Parathyroid adenoma (tissue), 2 donors: ENCODE measurements around the gene TTLL4.
"Not testable (repeated sequence)": the region's sequence is repeated elsewhere in the genome, so short reads cannot be mapped to it uniquely, and the experiment has no call there.

Source experiments
- H2AFZ ChIP-seq: fragments of 300-600 bp; sonication (generic); one replicate; pipeline ENCODE4 v1.7.0; 2017; ENCODE audit warnings: antibody characterized with exemption, mild to moderate bottlenecking
- H3K27ac ChIP-seq: fragments of 300-600 bp; sonication (generic); one replicate; pipeline ENCODE4 v1.7.0; 2017
- H3K27me3 ChIP-seq: fragments of 300-600 bp; sonication (generic); one replicate; pipeline ENCODE4 v1.7.0; 2017; ENCODE audit warnings: low read length; ENCODE audit not compliant: control insufficient read depth, insufficient read depth
- H3K36me3 ChIP-seq: fragments of 300-600 bp; sonication (generic); one replicate; pipeline ENCODE4 v1.7.0; 2017; ENCODE audit warnings: low read length; ENCODE audit not compliant: control insufficient read depth, insufficient read depth
- H3K4me1 ChIP-seq: fragments of 300-600 bp; sonication (generic); one replicate; pipeline ENCODE4 v1.7.0; 2017; ENCODE audit warnings: control low read depth
- H3K4me2 ChIP-seq: fragments of 300-600 bp; sonication (generic); one replicate; pipeline ENCODE4 v1.7.0; 2017; ENCODE audit warnings: low read length
- H3K4me3 ChIP-seq: fragments of 300-600 bp; sonication (generic); one replicate; pipeline ENCODE4 v1.7.0; 2017; ENCODE audit warnings: low read depth, low read length
- H3K79me2 ChIP-seq: fragments of 300-600 bp; sonication (generic); one replicate; pipeline ENCODE4 v1.7.0; 2017; ENCODE audit warnings: control low read depth
- H3K9ac ChIP-seq: fragments of 300-600 bp; sonication (generic); one replicate; pipeline ENCODE4 v1.7.0; 2017; ENCODE audit warnings: mild to moderate bottlenecking
- H3K9me3 ChIP-seq: fragments of 300-600 bp; sonication (generic); one replicate; pipeline ENCODE4 v1.7.0; 2017; ENCODE audit warnings: low read length; ENCODE audit not compliant: control insufficient read depth
- TF ChIP-seq, protein P1 (sequence below): fragments of 300-600 bp; sonication (generic); IDR thresholded peaks from one replicate; pipeline ENCODE4 v1.7.0; 2017; ENCODE audit warnings: antibody characterized with exemption, mild to moderate bottlenecking
- donor health status: primary hyperparathyroidism.

Gene TTLL4

DNA sequence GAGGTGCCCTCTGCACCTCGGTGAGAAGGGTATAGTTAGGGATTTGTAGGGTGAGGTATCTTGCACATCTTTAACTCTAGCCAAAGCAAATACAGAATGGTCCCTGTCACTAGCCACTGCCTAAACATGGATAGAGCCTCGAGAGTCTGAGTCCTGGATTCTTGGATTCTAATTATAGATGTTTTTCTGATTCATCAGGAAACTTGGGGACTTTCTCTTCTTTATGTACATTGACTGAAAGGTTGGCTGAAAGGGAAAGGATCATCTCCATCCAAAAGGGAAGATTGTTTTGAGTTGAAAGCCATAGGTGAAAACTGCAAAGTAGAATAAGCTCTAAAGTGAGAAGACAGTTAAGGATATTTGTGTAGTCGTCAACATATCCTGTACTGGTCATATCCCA, 30.6 kb upstream of the TTLL4 start:
- Histone ChIP-seq H3K9ac (no peak overlapping the region), H3K79me2 (no peaks in the 10 kb centered on the region), H3K4me1 (no peaks in the 10 kb centered on the region), H3K36me3 (no peaks in the 10 kb centered on the region), H3K27me3 (no peaks in the 10 kb centered on the region), H3K27ac (no peak overlapping the region), H3K4me2 (no peak overlapping the region), H3K4me3 (no peak overlapping the region), H3K9me3 (no peaks in the 10 kb centered on the region), H2AFZ (no peak overlapping the region)
- TF ChIP-seq, protein P1, sequence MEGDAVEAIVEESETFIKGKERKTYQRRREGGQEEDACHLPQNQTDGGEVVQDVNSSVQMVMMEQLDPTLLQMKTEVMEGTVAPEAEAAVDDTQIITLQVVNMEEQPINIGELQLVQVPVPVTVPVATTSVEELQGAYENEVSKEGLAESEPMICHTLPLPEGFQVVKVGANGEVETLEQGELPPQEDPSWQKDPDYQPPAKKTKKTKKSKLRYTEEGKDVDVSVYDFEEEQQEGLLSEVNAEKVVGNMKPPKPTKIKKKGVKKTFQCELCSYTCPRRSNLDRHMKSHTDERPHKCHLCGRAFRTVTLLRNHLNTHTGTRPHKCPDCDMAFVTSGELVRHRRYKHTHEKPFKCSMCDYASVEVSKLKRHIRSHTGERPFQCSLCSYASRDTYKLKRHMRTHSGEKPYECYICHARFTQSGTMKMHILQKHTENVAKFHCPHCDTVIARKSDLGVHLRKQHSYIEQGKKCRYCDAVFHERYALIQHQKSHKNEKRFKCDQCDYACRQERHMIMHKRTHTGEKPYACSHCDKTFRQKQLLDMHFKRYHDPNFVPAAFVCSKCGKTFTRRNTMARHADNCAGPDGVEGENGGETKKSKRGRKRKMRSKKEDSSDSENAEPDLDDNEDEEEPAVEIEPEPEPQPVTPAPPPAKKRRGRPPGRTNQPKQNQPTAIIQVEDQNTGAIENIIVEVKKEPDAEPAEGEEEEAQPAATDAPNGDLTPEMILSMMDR, result no peak

DNA sequence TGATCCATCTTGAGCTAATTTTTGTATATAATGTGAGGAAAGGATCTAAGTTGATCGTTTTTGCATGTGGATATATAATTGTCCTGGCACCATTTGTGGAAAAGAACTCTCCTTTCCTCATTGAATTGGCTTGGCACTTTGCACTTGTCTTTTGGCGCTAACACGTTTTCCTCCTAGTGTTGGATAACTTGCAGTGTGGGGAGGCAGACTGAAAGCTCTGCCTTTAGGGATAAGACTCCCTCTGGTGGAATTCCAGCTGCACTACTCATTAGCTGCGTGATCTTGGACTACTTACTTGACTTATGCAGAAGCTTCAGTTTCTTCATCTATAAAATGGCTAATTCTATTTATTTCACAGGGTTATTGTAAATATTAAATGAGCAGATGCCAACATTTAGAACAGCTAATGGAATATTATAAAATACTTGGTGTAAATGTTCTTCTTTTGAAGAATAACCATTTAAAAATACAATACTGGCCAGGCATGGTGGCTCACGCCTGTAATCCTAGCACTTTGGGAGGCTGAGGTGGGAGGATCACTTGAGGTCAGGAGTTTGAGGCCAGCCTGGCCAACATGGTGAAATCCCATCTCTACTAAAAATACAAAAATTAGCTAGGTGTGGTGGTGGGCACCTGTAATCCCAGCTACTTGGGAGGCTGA, 23.1 kb upstream of the TTLL4 start:
- not testable (repeated sequence) for H3K4me3 ChIP-seq, H3K36me3 ChIP-seq, H3K9me3 ChIP-seq, H2AFZ ChIP-seq, H3K4me1 ChIP-seq, H3K27me3 ChIP-seq, H3K4me2 ChIP-seq, H3K79me2 ChIP-seq, H3K27ac ChIP-seq, H3K9ac ChIP-seq
- TF ChIP-seq, protein P1, result peak; percentile 82

DNA sequence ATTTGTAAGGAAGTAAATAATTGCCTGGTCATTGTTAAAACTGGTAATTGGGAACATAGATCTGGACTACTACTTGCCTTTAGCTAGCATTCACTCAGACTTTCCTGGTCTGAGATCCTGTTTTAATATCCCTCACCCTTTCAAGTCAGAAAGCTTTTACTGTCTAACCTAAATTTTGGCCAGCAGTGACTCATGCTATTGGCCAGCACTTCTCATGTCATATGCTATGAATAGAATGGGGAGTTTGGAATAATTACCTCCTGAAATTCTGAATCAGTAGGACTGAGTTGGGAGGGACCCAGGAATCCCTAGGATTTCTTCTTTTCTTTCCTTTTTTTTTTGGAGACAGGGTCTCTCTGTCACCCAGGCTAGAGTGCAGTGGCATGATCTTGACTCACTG, 19.4 kb upstream of the TTLL4 start:
- Histone ChIP-seq H3K9me3 (no peaks in the 10 kb centered on the region), H3K9ac (no peak overlapping the region), H3K27ac (no peak overlapping the region), H3K4me3 (no peak overlapping the region), H3K36me3 (no peaks in the 10 kb centered on the region), H3K79me2 (no peaks in the 10 kb centered on the region), H3K27me3 (no peaks in the 10 kb centered on the region), H2AFZ (no peak overlapping the region), H3K4me2 (no peak overlapping the region), H3K4me1 (no peaks in the 10 kb centered on the region)
- TF ChIP-seq, protein P1, result no peak

DNA sequence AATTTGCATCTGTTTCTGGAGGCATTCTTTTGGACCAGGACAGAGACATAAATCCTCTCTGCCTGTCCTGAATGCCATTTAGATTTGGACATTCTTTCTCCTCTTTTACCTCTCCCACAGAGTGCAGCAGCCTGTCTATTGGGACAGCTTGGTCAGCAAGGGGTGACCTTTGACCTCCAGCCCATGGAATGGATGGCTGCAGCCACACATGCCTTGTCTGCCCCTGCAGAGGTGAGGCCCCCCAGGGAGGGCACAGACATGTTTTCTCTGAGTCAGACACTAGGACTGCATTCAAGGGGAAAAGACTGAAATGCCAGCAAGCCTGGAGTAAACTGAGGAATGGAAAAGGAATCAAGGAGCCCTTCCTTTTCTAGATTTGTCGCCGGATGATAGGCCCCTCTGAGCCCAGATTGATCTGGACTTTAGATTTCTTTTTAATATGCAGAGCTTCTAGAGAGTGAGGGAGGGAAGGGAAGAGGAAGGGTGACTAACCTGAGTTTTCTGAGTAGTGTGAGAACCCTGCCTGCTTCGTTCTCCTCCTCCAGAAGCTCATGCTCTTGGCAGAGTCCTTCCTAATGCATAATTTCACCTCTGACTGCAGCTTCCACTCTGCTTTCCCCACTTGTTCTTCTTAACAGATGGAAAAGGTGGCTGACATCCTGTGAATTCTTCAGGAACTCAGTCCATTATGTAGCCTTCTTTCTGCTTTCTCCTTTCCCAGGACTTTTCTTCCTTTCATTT, 16.1 kb upstream of the TTLL4 start:
- H3K36me3 ChIP-seq, result no peaks in the 10 kb centered on the region

More for the DNA sequence above, 16.1 kb upstream of the TTLL4 start:
- Histone ChIP-seq H3K27ac (no peak overlapping the region), H3K4me2 (no peak overlapping the region), H3K4me1 (no peaks in the 10 kb centered on the region), H3K79me2 (no peaks in the 10 kb centered on the region), H2AFZ (no peak overlapping the region), H3K9ac (no peak overlapping the region), H3K4me3 (no peak overlapping the region), H3K9me3 (no peaks in the 10 kb centered on the region), H3K27me3 (no peaks in the 10 kb centered on the region)
- TF ChIP-seq, protein P1, result no peak
